Liver (tissue), 9 donors: Measurements from ENCODE around the gene PXYLP1. TPM values are rescaled to one million over a fixed set of nuclear protein-coding genes. Genes with fewer than 3 reads are reported as not detected.

Source experiments
- DNase-seq: peaks from one replicate; pipeline ENCODE4 v3.0.0-alpha.2; 2017; ENCODE audit warnings: low spot score
- H3K27ac ChIP-seq, 2 donors: one replicate each; pipeline ENCODE4 v1.7.0; 2013; ENCODE audit warnings: inconsistent platforms in 2 of 2, low read length in 2 of 2, control low read depth in 1 of 2, low read depth in 1 of 2, mild to moderate bottlenecking in 1 of 2
- H3K27me3 ChIP-seq, 4 donors: one replicate each; pipeline versions ENCODE4 v1.6.1 to v1.7.0; 2013; ENCODE audit warnings: low read length in 3 of 4, inconsistent platforms in 1 of 4, mild to moderate bottlenecking in 1 of 4, moderate library complexity in 1 of 4; ENCODE audit not compliant: control insufficient read depth in 4 of 4, insufficient read depth in 4 of 4
- H3K36me3 ChIP-seq, 4 donors: one replicate each; pipeline versions ENCODE4 v1.6.1 to v1.7.0; 2013; ENCODE audit warnings: low read length in 3 of 4, mild to moderate bottlenecking in 3 of 4, low read depth in 1 of 4, moderate library complexity in 1 of 4; ENCODE audit not compliant: control insufficient read depth in 4 of 4, insufficient read depth in 3 of 4
- H3K4me1 ChIP-seq, 4 donors: one replicate each; pipeline versions ENCODE4 v1.6.1 to v1.7.0; 2013; ENCODE audit warnings: low read length in 3 of 4, mild to moderate bottlenecking in 3 of 4, moderate library complexity in 1 of 4; ENCODE audit not compliant: control insufficient read depth in 4 of 4, insufficient read depth in 4 of 4
- H3K4me3 ChIP-seq, 3 donors: one replicate each; pipeline versions ENCODE4 v1.6.1 to v1.7.0; 2013; ENCODE audit warnings: low read length in 3 of 3, control low read depth in 1 of 3, low read depth in 1 of 3, mild to moderate bottlenecking in 1 of 3
- H3K9ac ChIP-seq, 2 donors: one replicate each; pipeline ENCODE4 v1.7.0; 2013; ENCODE audit warnings: low read length in 2 of 2, mild to moderate bottlenecking in 2 of 2, moderate library complexity in 2 of 2, control low read depth in 1 of 2, low read depth in 1 of 2
- H3K9me3 ChIP-seq, 4 donors: one replicate each; pipeline versions ENCODE4 v1.6.1 to v1.7.0; 2013; ENCODE audit warnings: low read length in 3 of 4; ENCODE audit not compliant: control insufficient read depth in 4 of 4
- ATF3 ChIP-seq: IDR thresholded peaks from 2 replicates; pipeline ENCODE4 v1.6.1; 2016; ENCODE audit warnings: antibody characterized with exemption
- CTCF ChIP-seq: fragments of 150-350 bp; IDR thresholded peaks from 2 replicates; pipeline ENCODE4 v1.5.1; 2017; ENCODE audit warnings: improper control_type of control experiment, low read depth, low read length; ENCODE audit not compliant: missing input control
- EGR1 ChIP-seq, 2 donors: IDR thresholded peaks; 2 replicates each; pipeline ENCODE4 v1.6.1; 2016 to 2018; ENCODE audit warnings: antibody characterized with exemption in 2 of 2, low read depth in 2 of 2
- FOXA1 ChIP-seq: IDR thresholded peaks from 2 replicates; pipeline ENCODE4 v1.6.1; 2016; ENCODE audit warnings: antibody characterized with exemption
- FOXA2 ChIP-seq: IDR thresholded peaks from 2 replicates; pipeline ENCODE4 v1.6.1; 2016; ENCODE audit warnings: antibody characterized with exemption
- GABPA ChIP-seq, 2 donors: IDR thresholded peaks in 1 of 2; conservative IDR thresholded peaks in 1 of 2; 2 replicates each; pipeline ENCODE4 v1.6.1; 2016; ENCODE audit warnings: antibody characterized with exemption in 2 of 2, mild to moderate bottlenecking in 1 of 2, moderate library complexity in 1 of 2
- HNF4A ChIP-seq, 2 donors: conservative IDR thresholded peaks; 2 replicates each; pipeline ENCODE4 v1.6.1; 2016; ENCODE audit warnings: antibody characterized with exemption in 2 of 2, mild to moderate bottlenecking in 2 of 2
- HNF4G ChIP-seq: IDR thresholded peaks from 2 replicates; pipeline ENCODE4 v1.6.1; 2016; ENCODE audit warnings: antibody characterized with exemption
- JUND ChIP-seq, 2 donors: IDR thresholded peaks; 2 replicates each; pipeline ENCODE4 v1.6.1; 2016; ENCODE audit warnings: antibody characterized with exemption in 2 of 2
- MAX ChIP-seq: IDR thresholded peaks from 2 replicates; pipeline ENCODE4 v1.6.1; 2016; ENCODE audit warnings: antibody characterized with exemption
- NR2F2 ChIP-seq: IDR thresholded peaks from 2 replicates; pipeline ENCODE4 v1.6.1; 2016; ENCODE audit warnings: antibody characterized with exemption
- RAD21 ChIP-seq, 2 donors: IDR thresholded peaks; 2 replicates each; pipeline ENCODE4 v1.6.1; 2016; ENCODE audit warnings: antibody characterized with exemption in 2 of 2, mild to moderate bottlenecking in 2 of 2
- REST ChIP-seq: IDR thresholded peaks from 2 replicates; pipeline ENCODE4 v1.6.1; 2016; ENCODE audit warnings: antibody characterized with exemption, mild to moderate bottlenecking
- SP1 ChIP-seq: IDR thresholded peaks from 2 replicates; pipeline ENCODE4 v1.6.1; 2018; ENCODE audit warnings: antibody characterized with exemption, mild to moderate bottlenecking
- TAF1 ChIP-seq: conservative IDR thresholded peaks from 2 replicates; pipeline ENCODE4 v1.6.1; 2016; ENCODE audit warnings: antibody characterized with exemption, mild to moderate bottlenecking
- YY1 ChIP-seq: IDR thresholded peaks from 2 replicates; pipeline ENCODE4 v1.6.1; 2016; ENCODE audit warnings: antibody characterized with exemption, mild to moderate bottlenecking
- ZBTB33 ChIP-seq: IDR thresholded peaks from 2 replicates; pipeline ENCODE4 v1.6.1; 2016; ENCODE audit warnings: antibody characterized with exemption
- WGBS: extraction: QIAGEN DNeasy Blood & Tissue Kit; methylation state at CpG from one replicate; pipeline ENCODE4 v1.1.7; 2013; 5-methylcytosine and 5-hydroxymethylcytosine counted together
- polyA plus RNA-seq, 2 donors: library from polyadenylated mRNA; stranded (reverse) in 1 of 2; unstranded in 1 of 2; fragments of 200-250 nt in 1 of 2; fragments of >200 nt in 1 of 2; fragmentation: Nextera tagmentation in 1 of 2; extraction: Ambion mirVana in 1 of 2; gene quantifications; one replicate each; pipeline versions ENCODE4 v1.2.1 to v1.2.3, GENCODE V29; 2013 to 2015
- total RNA-seq, 2 donors: library from RNA; depleted of rRNA; stranded (reverse); fragments of >200 nt; gene quantifications; one replicate each; pipeline ENCODE4 v1.2.3, GENCODE V29; 2014
- donor health status: healthy.
- donor health status: healthy.
- donor health status: healthy.
- donor health status: healthy.
- donor health status: healthy.

Gene PXYLP1
- total and polyA plus RNA-seq, 4 donors: 1.1 to 5.3 (median 3.1) TPM

GRCh38 chr3:141275032-141275422 lies 43.4 kb downstream of the PXYLP1 start:
- 87% methylated on average over 1 of the region's 1 CpG for WGBS
- DNase-seq: no peak
- H3K27me3 ChIP-seq: no peaks in the 10 kb centered on the region
- no peak overlapping the region for H3K27ac ChIP-seq
- H3K9ac ChIP-seq: no peak overlapping the region
- TF ChIP-seq YY1: no peak
- H3K9me3 ChIP-seq: no peaks in the 10 kb centered on the region
- peaks cover 0 to 12% (median 9%) of the 10 kb centered on the region in 4 donors for H3K4me1 ChIP-seq
- H3K4me3 ChIP-seq: no peak overlapping the region
- H3K36me3 ChIP-seq: no peaks in the 10 kb centered on the region

GRCh38 chr3:141275511-141275910 lies 43.9 kb downstream of the PXYLP1 start:
- Histone ChIP-seq H3K9me3 (no peaks in the 10 kb centered on the region), H3K36me3 (no peaks in the 10 kb centered on the region), H3K4me3 (no peak overlapping the region), H3K27ac (no peak overlapping the region), H3K4me1 (peaks cover 0 to 12% (median 9%) of the 10 kb centered on the region in 4 donors), H3K9ac (no peak overlapping the region), H3K27me3 (no peaks in the 10 kb centered on the region)
- WGBS: 49% methylated on average over 2 of the region's 2 CpGs
- no peak for DNase-seq
- TF ChIP-seq NR2F2 (no peak), FOXA1 (no peak), TAF1 (no peak), GABPA (IDR thresholded peaks at IDR 0.05 in 1 of 2, conservative IDR thresholded peaks at IDR 0.05 in 1 of 2) (no peak), JUND (IDR thresholded peaks at IDR 0.05) (no peak), FOXA2 (no peak), HNF4A (conservative IDR thresholded peaks at IDR 0.05) (no peak)

- Histone ChIP-seq H3K27ac (no peak overlapping the region), H3K4me3 (no peak overlapping the region), H3K4me1 (peaks cover 0 to 12% (median 9%) of the 10 kb centered on the region in 4 donors), H3K9ac (no peak overlapping the region), H3K9me3 (no peaks in the 10 kb centered on the region), H3K36me3 (no peaks in the 10 kb centered on the region), H3K27me3 (no peaks in the 10 kb centered on the region)
- TF ChIP-seq HNF4G (no peak), MAX (no peak), SP1 (no peak), TAF1 (no peak), RAD21 (IDR thresholded peaks at IDR 0.05) (no peak), HNF4A (conservative IDR thresholded peaks at IDR 0.05) (no peak), FOXA2 (no peak), ATF3 (no peak), GABPA (IDR thresholded peaks at IDR 0.05 in 1 of 2, conservative IDR thresholded peaks at IDR 0.05 in 1 of 2) (no peak), CTCF (no peak), REST (no peak), FOXA1 (no peak), NR2F2 (no peak), YY1 (no peak), EGR1 (IDR thresholded peaks at IDR 0.05; ENCODE audit: low read depth in 2 of 2) (no peak), ZBTB33 (no peak)
- WGBS: 86% methylated on average over 7 of the region's 7 CpGs
- no peak for DNase-seq
Observed at GRCh38 chr3:141275973-141276372, 44.3 kb downstream of the PXYLP1 start.
